HG02623 (cell line): ENCODE measurements around the gene DNAJC5.

Experiments
- ATAC-seq: cut with Tn5 transposase; IDR thresholded peaks from one replicate; pipeline ENCODE4 v1.9.1; 2021; ENCODE audit warnings: moderate library complexity; ENCODE audit not compliant: unreplicated experiment

DNAJC5 gene

DNA sequence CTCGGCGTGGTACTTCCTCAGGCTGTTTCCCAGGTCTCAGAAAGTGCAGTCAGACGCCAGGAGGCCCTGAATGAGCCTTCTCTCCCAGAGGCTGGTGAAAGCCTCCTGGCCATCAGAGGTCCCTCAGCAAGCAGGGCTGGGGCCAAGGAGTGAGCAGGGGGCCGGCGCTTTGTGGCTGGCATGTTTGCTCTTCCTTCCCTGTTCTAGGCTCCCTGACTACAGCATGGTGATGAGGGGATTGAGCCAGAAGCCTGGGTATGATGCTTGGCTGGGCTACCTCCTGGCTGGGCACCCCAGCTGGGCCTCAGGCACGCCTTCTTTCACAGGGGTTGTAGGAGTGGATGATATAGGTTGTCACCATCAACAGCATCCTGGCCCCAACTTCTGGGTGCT is 11.7 kb upstream of the DNAJC5 start:
- ATAC-seq: no peak

DNA sequence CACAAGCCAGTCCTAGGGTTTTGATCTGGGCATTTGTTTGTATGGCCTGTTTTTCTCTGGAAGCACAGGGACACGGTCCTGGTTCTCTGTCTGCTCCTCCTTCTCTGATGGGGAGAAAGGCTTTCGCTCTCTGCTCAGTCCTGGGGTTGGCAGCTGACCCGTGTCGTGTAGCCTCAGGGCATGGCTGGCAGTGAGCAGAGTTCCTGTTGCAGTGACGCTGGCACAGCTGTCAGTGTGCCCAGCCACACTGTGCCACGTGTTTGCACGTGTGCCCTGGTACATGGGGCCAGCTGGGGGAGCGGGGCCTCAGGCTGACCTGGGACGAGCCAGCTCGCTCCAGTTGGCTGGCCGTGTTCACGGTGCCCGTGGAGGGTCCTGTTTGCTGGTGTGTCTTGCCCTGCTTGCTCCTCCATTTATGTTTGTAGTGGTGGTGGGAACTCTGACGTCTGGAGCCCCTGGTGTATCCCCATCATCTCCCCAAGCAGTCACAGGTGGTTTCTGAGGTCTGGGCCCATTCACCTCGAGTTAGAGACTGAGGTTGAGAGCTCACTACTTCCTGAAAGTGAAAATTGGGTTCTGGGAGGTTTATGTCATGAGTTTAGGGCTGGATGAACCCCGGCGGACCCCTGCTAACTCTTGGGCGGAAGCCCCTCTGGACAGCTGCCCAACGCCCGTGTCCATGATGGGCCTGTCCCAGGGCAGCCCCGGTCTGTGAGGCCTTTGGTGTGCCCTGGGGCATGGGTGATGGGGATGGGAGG is 10.2 kb upstream of the DNAJC5 start:
- ATAC-seq: no peak

DNA sequence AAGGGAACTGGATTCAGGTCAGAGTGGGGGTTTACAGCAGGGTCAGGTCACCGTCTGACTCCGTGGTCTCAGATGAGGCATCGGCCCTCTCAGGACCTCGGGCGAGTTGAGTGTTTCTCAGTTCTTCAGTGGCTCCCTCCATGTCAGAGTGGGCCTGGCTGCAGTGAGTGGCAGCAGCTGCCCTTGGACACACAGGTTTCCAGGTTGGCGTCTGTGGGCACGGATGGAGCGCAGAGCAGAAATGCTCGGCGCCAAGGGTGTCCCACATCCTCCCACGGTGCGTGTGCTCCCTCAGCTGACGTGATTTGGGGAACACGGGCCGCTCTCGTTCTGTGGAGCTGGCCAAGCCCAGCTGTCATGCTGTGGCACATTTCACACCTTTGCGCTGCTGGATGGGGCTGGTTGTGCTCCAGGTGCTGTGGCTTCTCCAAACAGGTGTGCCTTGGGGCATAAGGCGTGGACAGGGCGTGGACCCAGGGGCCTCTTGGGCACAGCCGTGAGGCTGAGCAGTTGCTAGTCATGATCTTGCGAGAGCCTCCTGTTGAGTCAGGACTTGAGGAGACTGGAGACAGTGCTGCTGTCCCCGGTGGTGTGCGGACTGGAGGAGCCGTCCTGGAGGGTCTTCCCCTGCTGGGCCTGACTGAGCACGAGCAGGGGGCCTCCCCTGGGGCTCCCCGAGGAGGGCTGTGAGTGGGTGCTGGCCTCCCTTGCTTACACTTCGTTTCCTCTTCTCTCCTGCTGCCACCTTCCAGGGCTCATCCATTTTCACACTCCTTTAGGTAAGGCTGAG is 9.5 kb upstream of the DNAJC5 start:
- no peak for ATAC-seq

DNA sequence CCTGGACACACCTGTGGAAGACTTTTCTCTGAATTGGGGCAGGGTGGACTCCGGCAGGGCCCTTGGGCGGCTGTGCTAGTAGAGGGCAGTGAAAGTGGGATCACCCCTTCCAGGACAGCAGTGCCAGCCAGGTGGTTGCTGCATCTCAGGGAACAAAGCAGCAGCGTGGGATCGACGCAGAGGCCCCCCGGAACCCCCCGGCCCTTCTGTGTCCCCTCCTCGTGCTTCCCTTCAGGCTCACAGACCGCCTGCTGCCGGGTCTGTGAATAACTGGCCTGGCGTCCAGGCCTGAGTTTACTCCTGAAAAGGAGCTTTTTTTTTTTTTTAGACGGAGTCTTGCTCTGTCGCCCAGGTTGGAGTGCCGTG is 8.9 kb upstream of the DNAJC5 start:
- ATAC-seq: no peak

DNA sequence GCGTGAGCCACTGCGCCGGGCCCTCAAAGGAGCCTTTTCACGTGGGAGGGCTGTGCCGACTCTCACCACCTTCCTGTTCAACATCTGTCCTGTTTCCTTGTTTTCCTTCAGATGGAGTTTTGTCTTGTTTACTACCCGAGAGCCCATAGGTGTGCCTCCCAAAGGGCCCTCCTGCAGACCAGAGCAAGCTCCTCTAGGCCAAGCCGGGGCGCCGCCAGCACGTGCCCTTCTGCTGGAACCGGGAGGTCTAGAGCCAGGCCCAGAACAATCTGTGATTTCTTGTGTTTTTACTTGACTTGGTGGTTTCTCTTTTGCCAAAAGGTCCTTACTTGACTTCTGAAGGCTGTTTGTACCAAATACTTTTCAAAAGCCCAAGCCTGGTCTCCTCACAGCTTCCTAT is 8.0 kb upstream of the DNAJC5 start:
- no peak for ATAC-seq

DNA sequence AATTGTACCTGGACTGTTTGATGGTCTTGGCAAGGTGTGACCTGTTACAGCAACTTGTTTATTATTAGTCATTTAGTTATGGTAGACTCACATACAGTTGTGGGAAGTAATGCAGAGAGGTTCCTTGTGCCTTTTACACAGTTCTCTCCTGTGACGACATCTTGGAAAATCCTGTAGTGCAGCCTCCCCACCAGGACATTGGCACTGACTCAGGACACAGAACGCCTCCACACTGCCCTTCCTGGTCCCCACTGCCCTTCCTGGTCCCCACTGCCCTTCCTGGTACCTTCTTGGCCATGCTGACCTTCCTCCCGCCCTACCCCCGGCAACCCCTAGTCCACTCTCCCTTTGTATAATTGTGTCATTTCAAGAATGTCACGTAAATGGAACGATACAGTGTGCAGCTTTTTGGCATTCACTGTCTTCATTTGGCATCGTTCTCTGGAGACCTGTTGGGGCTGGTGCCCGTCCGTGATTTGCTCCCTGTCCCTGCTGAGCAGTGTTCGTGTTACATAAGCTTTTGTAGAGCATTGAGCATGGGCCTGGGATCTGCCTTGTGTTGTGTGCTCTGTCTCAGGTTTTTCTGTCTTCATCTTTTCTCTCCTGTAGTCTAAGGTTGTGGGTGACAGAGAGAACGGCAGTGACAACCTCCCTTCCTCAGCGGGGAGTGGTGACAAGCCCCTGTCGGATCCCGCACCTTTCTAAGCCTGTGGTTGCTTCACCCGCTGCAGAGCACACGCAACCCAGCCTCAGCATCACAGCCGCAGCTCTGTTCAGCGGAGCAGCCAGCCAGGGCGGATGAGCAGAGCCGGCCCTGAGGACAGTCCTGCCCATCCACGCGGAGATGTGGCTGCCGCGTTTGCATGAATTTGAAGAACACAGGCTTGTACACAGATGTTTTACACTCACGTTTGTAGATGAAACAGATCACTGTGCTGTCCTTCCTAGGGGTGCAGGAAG is 5.4 kb upstream of the DNAJC5 start:
- ATAC-seq: no peak

DNA sequence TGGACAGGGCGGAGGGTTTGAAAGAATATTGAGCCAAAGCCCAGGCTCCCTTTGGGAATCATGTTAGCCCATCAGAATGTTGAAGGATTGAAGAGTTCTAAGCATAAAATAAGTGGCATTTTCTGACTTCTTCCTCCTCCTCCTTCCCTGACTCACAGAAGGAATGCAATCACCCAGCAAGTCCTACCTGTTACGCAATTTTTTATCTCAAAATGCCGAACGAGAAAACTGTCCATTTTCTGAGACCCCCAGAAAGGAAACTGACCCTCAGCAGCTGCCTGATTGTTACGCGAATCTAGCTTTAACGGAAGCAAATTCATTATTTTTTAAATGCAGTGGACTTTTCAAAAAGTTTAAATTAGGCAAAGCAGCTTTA is 4.7 kb upstream of the DNAJC5 start:
- ATAC-seq: no peak

DNA sequence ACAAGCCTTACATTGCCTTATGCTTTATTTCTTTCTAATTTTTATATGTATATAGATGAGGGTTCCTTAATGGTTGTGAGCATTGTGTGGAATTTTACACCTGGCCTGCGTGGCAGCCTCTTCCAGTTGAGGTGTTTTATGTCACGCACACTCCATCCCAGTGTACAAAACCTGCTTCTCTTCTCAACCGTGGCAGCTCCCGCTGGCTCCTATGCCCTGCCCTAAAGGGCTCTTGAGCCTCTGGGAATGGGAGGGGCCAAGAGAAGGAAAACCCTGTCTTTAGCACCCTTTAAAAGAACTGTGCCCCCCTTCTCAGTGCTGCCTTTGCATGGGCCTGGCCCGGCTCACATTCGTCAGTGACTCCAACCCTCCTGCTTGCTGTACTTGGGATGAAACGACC is 4.3 kb upstream of the DNAJC5 start:
- no peak for ATAC-seq

DNA sequence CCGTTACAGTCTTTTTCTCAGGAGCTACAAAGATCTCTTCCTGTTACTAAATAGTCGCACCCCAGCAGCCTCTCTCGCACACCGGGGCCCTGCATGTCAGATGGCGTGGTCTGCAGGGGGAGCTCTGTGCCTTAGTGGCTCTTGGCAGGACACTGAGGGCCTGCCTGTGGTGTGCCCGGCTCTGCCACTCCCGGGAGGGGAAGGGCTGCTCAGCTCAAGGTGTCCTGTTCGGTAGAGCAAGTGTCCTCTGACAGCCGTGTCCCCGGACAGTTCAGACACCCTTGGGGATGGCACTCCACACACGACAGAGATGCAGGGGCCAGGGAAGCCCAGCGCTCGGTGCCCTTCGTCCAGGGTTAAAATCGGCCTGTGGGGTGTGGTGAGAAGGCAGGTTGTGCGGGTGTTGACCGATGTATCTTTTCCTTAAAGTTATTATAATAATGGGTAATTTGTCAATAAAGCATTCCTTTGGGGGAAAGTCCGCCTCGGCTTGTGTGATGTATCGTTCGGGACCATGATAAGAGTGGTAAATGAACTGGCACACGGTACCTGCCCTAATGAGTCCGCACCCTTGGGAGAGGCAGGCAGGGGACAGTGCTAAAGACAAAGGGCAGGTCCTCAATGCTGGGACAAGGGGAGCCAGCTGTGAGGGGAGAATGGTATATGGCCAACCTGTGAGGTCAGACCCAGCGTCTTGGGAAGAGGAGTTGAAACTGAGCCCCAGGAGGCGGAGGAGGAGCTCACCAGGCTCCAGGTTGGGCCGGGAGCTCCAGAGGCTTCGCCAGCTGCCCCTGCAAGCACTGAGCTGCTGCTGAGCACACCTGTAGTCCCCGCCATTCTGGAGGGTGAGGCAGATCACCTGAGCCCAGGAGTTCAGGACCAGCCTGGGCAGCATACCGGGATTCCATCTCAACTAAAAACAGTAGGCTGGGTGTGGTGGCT is 3.6 kb upstream of the DNAJC5 start:
- ATAC-seq: no peak

DNA sequence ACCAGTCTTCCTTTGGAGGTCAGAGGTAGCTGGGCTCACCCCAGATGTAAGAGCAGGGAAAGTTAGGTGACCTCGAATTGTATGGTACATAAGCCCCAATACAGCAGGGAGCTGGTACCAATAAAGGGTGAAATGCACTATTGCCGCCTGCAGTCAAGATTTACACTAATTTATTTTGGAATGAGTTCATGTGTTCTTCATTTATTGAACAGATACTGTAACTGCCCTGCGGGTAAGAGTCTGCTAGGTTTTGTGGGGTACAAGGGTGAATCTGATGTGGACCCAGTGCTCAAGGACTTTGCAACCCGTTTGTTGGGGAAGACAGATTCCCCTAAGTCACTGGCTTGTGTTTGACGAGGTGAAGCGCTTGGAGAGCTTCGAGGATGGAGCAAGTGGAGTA is 2.5 kb upstream of the DNAJC5 start:
- no peak for ATAC-seq

DNA sequence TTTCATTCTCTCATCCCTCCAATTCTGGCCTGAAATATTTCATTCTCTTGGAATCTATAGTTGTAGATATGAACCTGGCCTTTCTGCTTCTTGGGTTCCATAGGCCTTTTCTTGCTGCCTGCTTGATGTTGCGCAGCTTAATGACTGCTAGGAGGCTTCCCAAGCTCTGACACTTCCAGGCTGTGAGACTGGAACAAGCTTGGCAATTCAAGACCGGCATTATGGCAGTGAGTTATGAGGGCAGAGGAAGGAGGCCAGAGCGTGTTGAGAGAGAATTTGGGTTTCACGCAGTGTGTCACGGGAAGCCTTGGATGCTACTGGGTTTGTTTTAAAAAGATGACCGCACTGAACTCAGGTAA is 948 bp upstream of the DNAJC5 start:
- ATAC-seq: no peak

DNA sequence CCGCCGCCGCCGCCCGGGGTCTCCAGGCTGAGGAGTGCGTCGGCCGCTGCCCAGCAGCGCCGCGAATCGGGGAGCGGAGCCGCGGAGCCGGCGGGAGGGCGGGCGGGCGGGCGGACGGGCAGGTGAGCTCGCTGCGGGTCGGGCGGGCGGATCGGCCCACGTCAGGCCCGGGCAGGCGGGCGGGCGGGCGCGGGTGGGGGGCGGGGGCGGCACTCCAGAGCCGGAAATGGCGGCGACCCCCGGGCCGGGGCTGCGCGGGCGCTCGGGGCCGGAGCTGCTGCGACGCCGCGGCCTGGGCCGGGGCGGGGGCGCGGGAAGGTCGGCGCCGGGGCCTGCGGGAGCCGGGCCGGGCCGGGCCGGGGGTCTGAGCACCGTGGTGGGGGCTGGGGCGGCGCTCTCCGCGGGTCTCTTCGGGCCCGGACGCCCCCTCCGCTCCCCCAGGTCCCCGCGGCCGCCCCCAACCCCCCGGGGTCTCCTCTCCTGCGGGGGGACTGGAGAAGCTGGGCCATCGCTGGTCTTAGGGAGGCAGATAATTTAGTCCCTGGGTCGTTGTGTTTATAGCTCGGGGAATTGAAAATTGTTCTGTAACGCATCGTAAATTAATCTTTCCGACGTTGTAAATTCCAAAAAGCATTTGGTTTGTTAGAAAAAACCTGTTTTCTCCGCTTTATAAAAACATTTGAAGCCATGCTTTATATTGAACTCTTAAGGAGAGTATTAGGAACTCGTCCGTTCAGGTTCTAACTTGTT is 451 bp downstream of the DNAJC5 start:
- peak; percentile 8 for ATAC-seq

DNA sequence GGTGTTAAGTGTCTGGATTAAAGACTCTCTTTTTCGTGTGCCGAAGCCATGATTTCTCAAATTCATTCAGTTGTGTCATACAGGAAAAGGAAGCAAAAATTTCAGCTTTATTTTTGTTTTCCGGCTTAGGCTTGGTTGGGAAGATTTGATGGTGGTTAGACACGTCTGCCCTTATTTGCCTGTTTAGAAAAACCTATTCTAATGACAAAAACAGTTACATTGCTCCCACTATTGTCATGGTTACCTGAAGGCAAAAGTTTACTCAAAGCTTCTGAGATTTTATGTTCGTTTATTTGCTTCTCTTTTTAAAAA is 982 bp downstream of the DNAJC5 start:
- ATAC-seq: no peak

DNA sequence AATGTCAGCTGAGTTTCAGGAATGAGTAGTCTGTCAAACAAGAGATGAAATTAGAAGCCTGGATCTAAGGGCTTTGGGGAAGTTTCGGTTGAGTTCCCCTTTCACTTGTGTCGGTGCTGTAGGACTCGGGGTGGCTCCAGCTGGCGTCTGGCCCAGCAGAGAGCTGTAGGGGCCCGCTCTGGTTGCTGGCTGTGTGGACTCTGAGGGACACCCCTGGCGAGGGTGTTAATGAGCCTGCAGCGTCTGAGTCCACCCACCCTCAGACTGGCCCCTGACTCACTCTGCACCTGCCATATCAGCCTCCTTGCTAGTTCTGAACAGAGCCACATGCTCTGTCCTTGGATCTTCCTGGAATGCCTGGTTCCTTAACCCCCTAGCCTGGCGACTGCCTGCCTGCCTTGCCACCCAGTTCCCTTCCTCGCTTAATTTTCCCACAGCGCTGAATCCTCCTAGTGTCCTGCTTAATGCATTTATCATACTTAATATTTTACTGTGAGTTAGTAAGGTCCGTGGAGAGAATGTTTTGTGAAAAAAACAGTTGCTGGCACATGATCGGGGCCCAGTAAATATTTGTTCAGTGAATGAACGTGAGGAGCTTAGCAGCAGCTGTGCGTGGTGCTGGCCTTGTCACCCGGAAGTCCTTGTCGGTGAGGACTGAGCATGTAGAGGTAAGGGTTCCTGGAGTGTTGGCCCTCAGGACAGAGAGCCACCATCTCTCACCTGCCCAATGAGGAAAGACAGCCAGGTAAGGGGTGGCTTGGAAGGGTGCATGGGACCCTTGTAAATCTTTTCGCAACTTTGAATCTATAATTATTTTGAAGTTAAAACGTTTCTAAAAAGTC is 1.6 kb downstream of the DNAJC5 start:
- ATAC-seq: no peak

DNA sequence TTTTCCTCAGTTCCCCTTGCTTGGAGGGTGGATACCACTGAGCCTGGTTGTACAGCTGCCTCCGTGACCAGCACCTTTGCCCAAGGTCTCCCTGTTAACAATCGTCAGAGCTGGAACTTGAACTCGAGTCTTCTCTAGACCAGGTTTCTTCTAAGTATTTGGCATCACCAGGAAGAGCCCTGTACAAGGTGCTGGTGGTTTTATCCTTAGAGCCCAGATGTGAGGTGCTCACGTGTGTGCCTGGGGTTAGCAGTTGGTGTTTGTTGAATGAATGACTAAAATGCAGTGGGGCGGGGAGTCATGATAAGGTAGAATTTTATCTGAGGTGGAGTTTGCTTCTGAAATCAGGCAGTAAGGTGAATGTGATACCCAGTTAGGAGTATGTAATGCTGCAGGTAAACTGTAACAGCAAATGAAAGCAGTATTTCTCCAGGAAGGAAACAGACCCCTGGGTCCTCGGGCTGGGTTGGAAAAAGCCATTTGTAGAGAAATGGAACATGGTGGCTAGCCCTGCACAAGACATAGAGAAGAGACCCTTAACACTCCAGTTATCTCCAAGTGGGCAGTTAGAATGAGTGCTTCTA is 3.1 kb downstream of the DNAJC5 start:
- no peak for ATAC-seq

DNA sequence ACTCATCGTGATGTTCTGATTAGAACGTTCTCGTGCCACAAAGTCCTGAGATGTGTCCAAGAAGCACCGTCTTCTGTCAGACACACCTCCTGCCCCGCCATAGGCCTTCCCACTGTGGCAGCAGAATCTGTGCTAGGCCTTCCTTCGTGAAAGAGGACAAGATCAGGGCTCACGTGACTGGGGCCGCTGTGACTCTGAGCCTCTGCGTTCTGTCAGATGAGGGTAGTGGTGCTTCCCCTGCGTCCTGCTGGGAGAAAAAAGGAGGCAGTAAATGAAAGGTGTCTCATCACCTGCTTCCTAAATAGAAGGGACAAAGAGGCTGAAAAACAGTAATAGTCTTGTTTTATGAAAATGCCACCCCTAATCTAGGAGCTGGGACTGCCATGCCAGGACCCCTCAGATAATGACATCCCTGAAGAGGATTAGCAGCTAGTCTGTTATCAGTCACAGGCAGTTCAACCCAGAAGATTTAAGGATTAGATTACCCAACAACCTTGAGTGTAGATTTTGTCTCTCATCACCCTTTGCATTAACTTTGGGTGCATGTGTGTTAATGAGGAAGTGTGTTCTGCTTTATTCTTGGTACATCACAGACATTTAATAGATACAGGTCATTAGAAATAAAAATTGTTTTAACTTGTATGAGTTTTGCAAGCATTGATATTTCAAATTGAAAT is 4.1 kb downstream of the DNAJC5 start:
- ATAC-seq: no peak

DNA sequence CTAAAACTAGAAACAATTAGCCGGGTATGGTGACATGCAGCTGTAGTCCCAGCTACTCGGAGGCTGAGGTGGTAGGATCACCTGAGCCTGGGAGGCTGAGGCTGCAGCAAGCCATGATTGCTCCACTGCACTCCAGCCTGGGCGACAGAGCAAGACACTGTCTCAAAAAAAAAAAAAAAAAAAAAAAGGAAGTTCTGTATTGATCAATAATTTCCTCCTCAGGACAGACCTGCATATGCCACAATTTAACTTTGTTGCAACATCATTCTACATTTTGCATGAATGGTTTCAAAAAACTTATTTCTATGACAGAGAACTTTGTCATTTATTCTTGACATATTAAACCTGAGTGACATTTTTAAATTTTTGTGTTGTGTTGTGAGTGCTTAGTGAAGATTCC is 5.5 kb downstream of the DNAJC5 start:
- no peak for ATAC-seq
